Fibroblast of lung (primary cell): Measurements from ENCODE around the gene RHOJ. TPM values are rescaled to one million over a fixed set of nuclear protein-coding genes. Genes with fewer than 3 reads are reported as not detected.
A peak's percentile ranks its signal among the peaks of the same experiment; 100 is the strongest.

Source experiments
- DNase-seq, 2 donors: peaks; one replicate each; pipeline versions ENCODE4 v3.0.0 to v3.0.0-alpha.2; 2010; ENCODE audit warnings: low read depth in 2 of 2
- H2AFZ ChIP-seq: 2 replicates; pipeline ENCODE4 v1.5.1; 2012; ENCODE audit warnings: low read length, control low read depth, inconsistent platforms
- H3K27ac ChIP-seq: 2 replicates; pipeline ENCODE4 v1.5.1; 2011; ENCODE audit warnings: low read length, control low read depth; ENCODE audit not compliant: insufficient read depth
- H3K27me3 ChIP-seq: 2 replicates; pipeline ENCODE4 v1.5.1; 2011; ENCODE audit warnings: mild to moderate bottlenecking, low read length; ENCODE audit not compliant: control insufficient read depth, insufficient read depth
- H3K36me3 ChIP-seq: 2 replicates; pipeline ENCODE4 v1.5.1; 2011; ENCODE audit warnings: low read length; ENCODE audit not compliant: control insufficient read depth, insufficient read depth
- H3K4me1 ChIP-seq: 2 replicates; pipeline ENCODE4 v1.5.1; 2011; ENCODE audit warnings: low read length; ENCODE audit not compliant: control insufficient read depth, insufficient read depth; ENCODE audit errors: extremely low read depth
- H3K4me2 ChIP-seq: 2 replicates; pipeline ENCODE4 v1.5.1; 2011; ENCODE audit warnings: low read length, control low read depth; ENCODE audit not compliant: insufficient read depth; ENCODE audit errors: extremely low read depth
- H3K4me3 ChIP-seq, 4 experiments: fragments of 200-600 bp in 1 of 4; sonication (generic) in 1 of 4; replicated peaks in 1 of 4; 2 replicates each; pipeline ENCODE4 v1.5.1; 2011 to 2016; ENCODE audit warnings: low read length in 4 of 4, low read depth in 3 of 4, mild to moderate bottlenecking in 3 of 4, control low read depth in 2 of 4, inconsistent platforms in 1 of 4, mixed read lengths in 1 of 4; ENCODE audit not compliant: insufficient read depth in 1 of 4; ENCODE audit errors: control extremely low read depth in 1 of 4
- H3K79me2 ChIP-seq: 2 replicates; pipeline ENCODE4 v1.5.1; 2012; ENCODE audit warnings: mild to moderate bottlenecking, low read length, inconsistent platforms; ENCODE audit not compliant: control insufficient read depth, insufficient read depth
- H3K9ac ChIP-seq: 2 replicates; pipeline ENCODE4 v1.5.1; 2011; ENCODE audit warnings: mild to moderate bottlenecking, low read length, control low read depth; ENCODE audit not compliant: insufficient read depth
- H3K9me3 ChIP-seq: 2 replicates; pipeline ENCODE4 v1.5.1; 2012; ENCODE audit warnings: low read depth, low read length; ENCODE audit not compliant: control insufficient read depth, insufficient read depth
- H4K20me1 ChIP-seq: 2 replicates; pipeline ENCODE4 v1.5.1; 2011; ENCODE audit warnings: low read length; ENCODE audit not compliant: control insufficient read depth, insufficient read depth; ENCODE audit errors: extremely low read depth
- CTCF ChIP-seq, 2 donors: IDR thresholded peaks in 1 of 2; conservative IDR thresholded peaks in 1 of 2; 1 replicate in 1 of 2; 2 replicates in 1 of 2; pipeline ENCODE4 v1.5.1; 2011 to 2012; ENCODE audit warnings: low read length in 2 of 2, control low read depth in 1 of 2, inconsistent platforms in 1 of 2, low read depth in 1 of 2, mild to moderate bottlenecking in 1 of 2
- EZH2 ChIP-seq: IDR thresholded peaks from 2 replicates; pipeline ENCODE4 v1.5.1; 2012; ENCODE audit warnings: low read length, control low read depth, mild to moderate bottlenecking; ENCODE audit errors: missing control alignments
- polyA plus RNA-seq, 2 donors: library from polyadenylated mRNA; depleted of rRNA in 1 of 2; stranded (reverse) in 1 of 2; unstranded in 1 of 2; fragments of >200 nt; gene quantifications; 2 replicates each; pipeline ENCODE4 v1.2.1, GENCODE V29; 2011 to 2012; ENCODE audit warnings: missing spikeins in 1 of 2
- total RNA-seq: library from RNA; depleted of rRNA; stranded (reverse); fragments of >200 nt; gene quantifications from 2 replicates; pipeline ENCODE4 v1.2.1, GENCODE V29; 2014

Gene RHOJ
- total and polyA plus RNA-seq, 2 donors (not counting 1 experiment from before 2014, with no cell fraction given), result 1.2 to 10.4 TPM

- H3K4me1 ChIP-seq, result no peaks in the 10 kb centered on the region
- TF ChIP-seq EZH2 (no peak), CTCF (conservative IDR thresholded peaks at IDR 0.05 in 1 of 2, IDR thresholded peaks at IDR 0.05 in 1 of 2; ENCODE audit: low read depth in 1 of 2, low read length in 2 of 2) (no peak)
- H3K4me2 ChIP-seq, result no peak overlapping the region
- H3K4me3 ChIP-seq, result no peak overlapping the region
- H3K27me3 ChIP-seq, result no peaks in the 10 kb centered on the region
- H2AFZ ChIP-seq, result no peak overlapping the region
- H4K20me1 ChIP-seq, result no peaks in the 10 kb centered on the region
- no peak overlapping the region for H3K9ac ChIP-seq
- H3K27ac ChIP-seq, result no peak overlapping the region
- no peaks in the 10 kb centered on the region for H3K79me2 ChIP-seq
- H3K9me3 ChIP-seq, result no peaks in the 10 kb centered on the region
- DNase-seq, result peak; percentile 12 to 84
- no peaks in the 10 kb centered on the region for H3K36me3 ChIP-seq
Measured at GRCh38 chr14:63224196-63224595, 20.0 kb downstream of the RHOJ start.

GRCh38 chr14:63228217-63228616, 24.0 kb downstream of the RHOJ start:
- Histone ChIP-seq H3K79me2 (no peaks in the 10 kb centered on the region), H3K4me3 (no peak overlapping the region), H3K9ac (no peak overlapping the region), H3K36me3 (no peaks in the 10 kb centered on the region), H3K27ac (no peak overlapping the region), H3K9me3 (no peaks in the 10 kb centered on the region), H4K20me1 (no peaks in the 10 kb centered on the region), H2AFZ (no peak overlapping the region), H3K4me2 (no peak overlapping the region), H3K4me1 (no peaks in the 10 kb centered on the region), H3K27me3 (no peaks in the 10 kb centered on the region)
- DNase-seq, result peak in 1 of 2 donors; percentile 12
- no peak for TF ChIP-seq CTCF (conservative IDR thresholded peaks at IDR 0.05 in 1 of 2, IDR thresholded peaks at IDR 0.05 in 1 of 2; ENCODE audit: low read depth in 1 of 2, low read length in 2 of 2)
- TF ChIP-seq EZH2, result no peak

- no peaks in the 10 kb centered on the region for H3K79me2 ChIP-seq
- H3K9ac ChIP-seq, result no peak overlapping the region
- no peaks in the 10 kb centered on the region for H3K27me3 ChIP-seq
- H3K4me3 ChIP-seq, result no peak overlapping the region
- H4K20me1 ChIP-seq, result no peaks in the 10 kb centered on the region
- H3K4me1 ChIP-seq, result no peaks in the 10 kb centered on the region
- no peak overlapping the region for H3K4me2 ChIP-seq
- TF ChIP-seq EZH2 (no peak), CTCF (conservative IDR thresholded peaks at IDR 0.05 in 1 of 2, IDR thresholded peaks at IDR 0.05 in 1 of 2; ENCODE audit: low read depth in 1 of 2, low read length in 2 of 2) (no peak)
- no peaks in the 10 kb centered on the region for H3K9me3 ChIP-seq
- no peaks in the 10 kb centered on the region for H3K36me3 ChIP-seq
- DNase-seq, result no peak
- no peak overlapping the region for H3K27ac ChIP-seq
- H2AFZ ChIP-seq, result no peak overlapping the region
Measured at GRCh38 chr14:63229330-63230059, 25.3 kb downstream of the RHOJ start.
